Parathyroid adenoma (tissue), 2 donors: Measurements from ENCODE around the gene ACOX3.

Source experiments
- H2AFZ ChIP-seq: fragments of 300-600 bp; sonication (generic); one replicate; pipeline ENCODE4 v1.7.0; 2017; ENCODE audit warnings: antibody characterized with exemption, mild to moderate bottlenecking
- H3K27ac ChIP-seq: fragments of 300-600 bp; sonication (generic); one replicate; pipeline ENCODE4 v1.7.0; 2017
- H3K27me3 ChIP-seq: fragments of 300-600 bp; sonication (generic); one replicate; pipeline ENCODE4 v1.7.0; 2017; ENCODE audit warnings: low read length; ENCODE audit not compliant: control insufficient read depth, insufficient read depth
- H3K36me3 ChIP-seq: fragments of 300-600 bp; sonication (generic); one replicate; pipeline ENCODE4 v1.7.0; 2017; ENCODE audit warnings: low read length; ENCODE audit not compliant: control insufficient read depth, insufficient read depth
- H3K4me1 ChIP-seq: fragments of 300-600 bp; sonication (generic); one replicate; pipeline ENCODE4 v1.7.0; 2017; ENCODE audit warnings: control low read depth
- H3K4me2 ChIP-seq: fragments of 300-600 bp; sonication (generic); one replicate; pipeline ENCODE4 v1.7.0; 2017; ENCODE audit warnings: low read length
- H3K4me3 ChIP-seq: fragments of 300-600 bp; sonication (generic); one replicate; pipeline ENCODE4 v1.7.0; 2017; ENCODE audit warnings: low read depth, low read length
- H3K79me2 ChIP-seq: fragments of 300-600 bp; sonication (generic); one replicate; pipeline ENCODE4 v1.7.0; 2017; ENCODE audit warnings: control low read depth
- H3K9ac ChIP-seq: fragments of 300-600 bp; sonication (generic); one replicate; pipeline ENCODE4 v1.7.0; 2017; ENCODE audit warnings: mild to moderate bottlenecking
- H3K9me3 ChIP-seq: fragments of 300-600 bp; sonication (generic); one replicate; pipeline ENCODE4 v1.7.0; 2017; ENCODE audit warnings: low read length; ENCODE audit not compliant: control insufficient read depth
- CTCF ChIP-seq: fragments of 300-600 bp; sonication (generic); IDR thresholded peaks from one replicate; pipeline ENCODE4 v1.7.0; 2017; ENCODE audit warnings: antibody characterized with exemption, mild to moderate bottlenecking
- donor health status: primary hyperparathyroidism.

Gene ACOX3

GRCh38 chr4:8365353-8365752 lies 75.2 kb downstream of the ACOX3 start:
- Histone ChIP-seq H3K27me3 (no peaks in the 10 kb centered on the region), H3K9me3 (no peaks in the 10 kb centered on the region), H3K36me3 (no peaks in the 10 kb centered on the region), H3K4me3 (no peak overlapping the region), H3K4me1 (no peaks in the 10 kb centered on the region), H3K9ac (no peak overlapping the region), H3K27ac (no peak overlapping the region), H3K79me2 (no peaks in the 10 kb centered on the region), H3K4me2 (no peak overlapping the region), H2AFZ (no peak overlapping the region)
- TF ChIP-seq CTCF: no peak

- no peak for TF ChIP-seq CTCF
- Histone ChIP-seq H3K9me3 (no peaks in the 10 kb centered on the region), H3K4me1 (no peaks in the 10 kb centered on the region), H2AFZ (no peak overlapping the region), H3K9ac (no peak overlapping the region), H3K4me3 (no peak overlapping the region), H3K4me2 (no peak overlapping the region), H3K27me3 (no peaks in the 10 kb centered on the region), H3K27ac (no peak overlapping the region), H3K79me2 (no peaks in the 10 kb centered on the region), H3K36me3 (no peaks in the 10 kb centered on the region)
Measured at GRCh38 chr4:8364848-8365350, 75.6 kb downstream of the ACOX3 start.

GRCh38 chr4:8364141-8364540 lies 76.4 kb downstream of the ACOX3 start:
- Histone ChIP-seq H3K4me3 (no peak overlapping the region), H3K36me3 (no peaks in the 10 kb centered on the region), H2AFZ (no peak overlapping the region), H3K27me3 (no peaks in the 10 kb centered on the region), H3K9me3 (no peaks in the 10 kb centered on the region), H3K27ac (no peak overlapping the region), H3K9ac (no peak overlapping the region), H3K4me2 (no peak overlapping the region), H3K79me2 (no peaks in the 10 kb centered on the region), H3K4me1 (no peaks in the 10 kb centered on the region)
- no peak for TF ChIP-seq CTCF

- Histone ChIP-seq H3K9me3 (no peaks in the 10 kb centered on the region), H2AFZ (no peak overlapping the region), H3K4me1 (no peaks in the 10 kb centered on the region), H3K79me2 (no peaks in the 10 kb centered on the region), H3K4me3 (no peak overlapping the region), H3K9ac (no peak overlapping the region), H3K27ac (no peak overlapping the region), H3K4me2 (no peak overlapping the region), H3K36me3 (no peaks in the 10 kb centered on the region), H3K27me3 (no peaks in the 10 kb centered on the region)
- no peak for TF ChIP-seq CTCF
Measured at GRCh38 chr4:8362483-8362882, 78.0 kb downstream of the ACOX3 start.

DNA sequence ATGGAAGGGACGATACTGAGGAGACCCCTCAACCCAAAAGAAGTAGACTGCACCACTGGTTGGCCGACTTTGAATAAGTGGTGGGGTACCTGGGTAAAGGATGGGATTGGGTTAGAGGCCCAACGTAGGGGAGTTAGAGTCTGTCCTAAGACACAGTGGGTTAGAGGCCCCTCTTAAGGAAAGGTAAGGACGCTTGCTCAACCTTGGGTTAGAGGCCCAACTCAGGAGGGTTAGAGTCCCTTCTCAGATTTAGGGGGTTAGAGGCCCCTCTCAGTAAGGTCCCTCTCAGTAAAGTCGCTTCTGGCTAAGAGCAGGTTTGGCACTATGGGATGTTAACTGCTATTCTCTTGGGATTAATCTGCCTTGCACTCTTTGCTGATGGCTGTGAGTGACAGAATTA lies 81.3 kb downstream of the ACOX3 start:
- H3K27ac ChIP-seq: no peak overlapping the region
- H3K79me2 ChIP-seq: no peaks in the 10 kb centered on the region
- no peak for TF ChIP-seq CTCF
- no peak overlapping the region for H2AFZ ChIP-seq
- H3K4me1 ChIP-seq: no peaks in the 10 kb centered on the region
- H3K36me3 ChIP-seq: no peaks in the 10 kb centered on the region
- no peak overlapping the region for H3K9ac ChIP-seq
- H3K4me2 ChIP-seq: no peak overlapping the region
- no peaks in the 10 kb centered on the region for H3K9me3 ChIP-seq
- H3K4me3 ChIP-seq: no peak overlapping the region
- no peaks in the 10 kb centered on the region for H3K27me3 ChIP-seq
